AG10803 (cell line): ENCODE results near the gene CRYZ.
"Not testable (repeated sequence)": the region's sequence is repeated elsewhere in the genome, so short reads cannot be mapped to it uniquely, and the experiment has no call there.

ENCODE experiments used
- DNase-seq: peaks from one replicate; pipeline ENCODE4 v3.0.0; 2010; ENCODE audit warnings: low read depth
- H3K4me3 ChIP-seq: 2 replicates; pipeline ENCODE4 v1.5.1; 2011; ENCODE audit warnings: mild to moderate bottlenecking, low read length, control low read depth
- CTCF ChIP-seq: conservative IDR thresholded peaks from 2 replicates; pipeline ENCODE4 v1.5.1; 2011; ENCODE audit warnings: mild to moderate bottlenecking, low read length, control low read depth, inconsistent platforms

The CRYZ gene

GRCh38 chr1:74772945-74773344, 40.1 kb upstream of the CRYZ start:
- DNase-seq = no peak
- no peak overlapping the region for H3K4me3 ChIP-seq
- TF ChIP-seq CTCF = no peak

- no peak overlapping the region for H3K4me3 ChIP-seq
- peak; percentile 85 for TF ChIP-seq CTCF
- DNase-seq = peak; percentile 48
Observed at GRCh38 chr1:74771913-74772515, 39.2 kb upstream of the CRYZ start.

- no peak overlapping the region for H3K4me3 ChIP-seq
- TF ChIP-seq CTCF = peak; percentile 38
- DNase-seq = peak; percentile 12
Observed at GRCh38 chr1:74767490-74767889, 34.6 kb upstream of the CRYZ start.

GRCh38 chr1:74766579-74766978, 33.7 kb upstream of the CRYZ start:
- no peak for TF ChIP-seq CTCF
- no peak overlapping the region for H3K4me3 ChIP-seq
- DNase-seq = no peak

- no peak overlapping the region for H3K4me3 ChIP-seq
- no peak for DNase-seq
- no peak for TF ChIP-seq CTCF
Observed at GRCh38 chr1:74763807-74764206, 31.0 kb upstream of the CRYZ start.

- not testable (repeated sequence) for DNase-seq, H3K4me3 ChIP-seq
Observed at GRCh38 chr1:74756650-74757049, 23.8 kb upstream of the CRYZ start.

- DNase-seq = no peak
- TF ChIP-seq CTCF = no peak
- no peak overlapping the region for H3K4me3 ChIP-seq
Observed at GRCh38 chr1:74755475-74755874, 22.6 kb upstream of the CRYZ start.

GRCh38 chr1:74753104-74753503, 20.3 kb upstream of the CRYZ start:
- DNase-seq = no peak
- no peak for TF ChIP-seq CTCF
- H3K4me3 ChIP-seq = no peak overlapping the region
